H9 (cell line): Measurements from ENCODE around the gene STAT2. TPM values are rescaled to one million over a fixed set of nuclear protein-coding genes. Genes with fewer than 3 reads are reported as not detected.

ENCODE experiments used
- DNase-seq: peaks from one replicate; pipeline ENCODE4 v3.0.0-alpha.2; 2017
- H2AFZ ChIP-seq: one replicate; pipeline ENCODE4 v1.6.1; 2013; ENCODE audit warnings: mild to moderate bottlenecking, low read length, control low read depth, moderate library complexity
- H2AK5ac ChIP-seq: 2 replicates; pipeline ENCODE4 v1.6.1; 2013; ENCODE audit warnings: low read length, control low read depth, mixed read lengths; ENCODE audit not compliant: insufficient read length
- H2BK120ac ChIP-seq: one replicate; pipeline ENCODE4 v1.6.1; 2013; ENCODE audit warnings: low read depth, mild to moderate bottlenecking, low read length, control low read depth, inconsistent platforms; ENCODE audit not compliant: poor library complexity, severe bottlenecking
- H2BK12ac ChIP-seq: 2 replicates; pipeline ENCODE4 v1.6.1; 2013; ENCODE audit warnings: low read length, control low read depth, mixed read lengths, low read depth; ENCODE audit not compliant: insufficient read length
- H2BK15ac ChIP-seq: 2 replicates; pipeline ENCODE4 v1.6.1; 2013; ENCODE audit warnings: low read depth, low read length, control low read depth
- H2BK20ac ChIP-seq: one replicate; pipeline ENCODE4 v1.6.1; 2013; ENCODE audit warnings: low read depth, mild to moderate bottlenecking, low read length, control low read depth, inconsistent platforms; ENCODE audit not compliant: poor library complexity, severe bottlenecking
- H2BK5ac ChIP-seq: 2 replicates; pipeline ENCODE4 v1.6.1; 2013; ENCODE audit warnings: low read length, control low read depth, mixed read lengths; ENCODE audit not compliant: insufficient read length
- H3K14ac ChIP-seq: 2 replicates; pipeline ENCODE4 v1.6.1; 2013; ENCODE audit warnings: low read length, control low read depth; ENCODE audit not compliant: insufficient read depth
- H3K18ac ChIP-seq: 2 replicates; pipeline ENCODE4 v1.6.1; 2013; ENCODE audit warnings: low read depth, mild to moderate bottlenecking, mixed read lengths, low read length, control low read depth; ENCODE audit not compliant: insufficient read length
- H3K23ac ChIP-seq: 2 replicates; pipeline ENCODE4 v1.6.1; 2013; ENCODE audit warnings: low read length, control low read depth, mixed read lengths, low read depth; ENCODE audit not compliant: insufficient read length
- H3K23me2 ChIP-seq: 2 replicates; pipeline ENCODE4 v1.6.1; 2013; ENCODE audit warnings: low read depth, mild to moderate bottlenecking, mixed read lengths, low read length, control low read depth; ENCODE audit not compliant: insufficient read length, poor library complexity, severe bottlenecking
- H3K27ac ChIP-seq: 2 replicates; pipeline ENCODE4 v1.5.1; 2013; ENCODE audit warnings: low read length, control low read depth, mixed read lengths, low read depth; ENCODE audit not compliant: insufficient read length
- H3K27me3 ChIP-seq: 2 replicates; pipeline ENCODE4 v1.6.1; 2013; ENCODE audit warnings: low read length, control low read depth, inconsistent platforms; ENCODE audit not compliant: insufficient read depth
- H3K4ac ChIP-seq: 2 replicates; pipeline ENCODE4 v1.6.1; 2013; ENCODE audit warnings: low read depth, mild to moderate bottlenecking, control low read depth, inconsistent platforms, low read length, moderate library complexity
- H3K4me1 ChIP-seq: 2 replicates; pipeline ENCODE4 v1.6.1; 2013; ENCODE audit warnings: low read length, control low read depth, inconsistent platforms; ENCODE audit not compliant: insufficient read depth
- H3K4me2 ChIP-seq: 2 replicates; pipeline ENCODE4 v1.6.1; 2013; ENCODE audit warnings: low read length, control low read depth, mixed read lengths; ENCODE audit not compliant: insufficient read length, insufficient read depth
- H3K56ac ChIP-seq: 2 replicates; pipeline ENCODE4 v1.6.1; 2013; ENCODE audit warnings: low read depth, mild to moderate bottlenecking, mixed read lengths, low read length, control low read depth; ENCODE audit not compliant: insufficient read length
- H3K79me1 ChIP-seq: 2 replicates; pipeline ENCODE4 v1.6.1; 2013; ENCODE audit warnings: low read depth, mild to moderate bottlenecking, moderate library complexity, low read length, control low read depth, inconsistent platforms; ENCODE audit not compliant: insufficient read depth, poor library complexity, severe bottlenecking
- H3K79me2 ChIP-seq: 2 replicates; pipeline ENCODE4 v1.6.1; 2013; ENCODE audit warnings: low read length, control low read depth, inconsistent platforms; ENCODE audit not compliant: insufficient read depth
- H3K9ac ChIP-seq: 2 replicates; pipeline ENCODE4 v1.6.1; 2013; ENCODE audit warnings: low read length, control low read depth, mixed read lengths; ENCODE audit not compliant: insufficient read length; ENCODE audit errors: extremely low read depth
- H3K9me3 ChIP-seq: one replicate; pipeline ENCODE4 v1.6.1; 2013; ENCODE audit warnings: low read depth, low read length, inconsistent platforms; ENCODE audit not compliant: control insufficient read depth
- H3T11ph ChIP-seq: one replicate; pipeline ENCODE4 v1.6.1; 2013; ENCODE audit warnings: mild to moderate bottlenecking, low read length, control low read depth, inconsistent platforms
- H4K20me1 ChIP-seq: one replicate; pipeline ENCODE4 v1.6.1; 2013; ENCODE audit not compliant: control insufficient read depth, insufficient read length, insufficient read depth
- H4K5ac ChIP-seq: 2 replicates; pipeline ENCODE4 v1.6.1; 2013; ENCODE audit warnings: low read depth, mild to moderate bottlenecking, mixed read lengths, low read length, control low read depth; ENCODE audit not compliant: insufficient read length
- H4K8ac ChIP-seq: replicated peaks from 2 replicates; pipeline ENCODE4 v1.6.1; 2013; ENCODE audit warnings: low read length, control low read depth, mixed read lengths, low read depth; ENCODE audit not compliant: insufficient read length
- H4K91ac ChIP-seq: 2 replicates; pipeline ENCODE4 v1.6.1; 2013; ENCODE audit warnings: low read depth, mild to moderate bottlenecking, moderate library complexity, mixed read lengths, low read length, control low read depth; ENCODE audit not compliant: insufficient read length
- H3K27ac Mint-ChIP-seq, 3 experiments: 2 replicates in 2 of 3; 3 replicates in 1 of 3; pipeline ENCODE4 v1.8.0; 2020 to 2021; ENCODE audit warnings: mixed read lengths in 3 of 3, mild to moderate bottlenecking in 1 of 3, moderate library complexity in 1 of 3
- H3K27me3 Mint-ChIP-seq: 2 replicates; pipeline ENCODE4 v1.8.0; 2021; ENCODE audit warnings: low read depth, mild to moderate bottlenecking, moderate library complexity, mixed read lengths
- H3K36me3 Mint-ChIP-seq, 3 experiments: 2 replicates in 2 of 3; 3 replicates in 1 of 3; pipeline ENCODE4 v1.8.0; 2020 to 2021; ENCODE audit warnings: low read depth in 3 of 3, mixed read lengths in 3 of 3; ENCODE audit not compliant: insufficient read depth in 1 of 3
- H3K4me1 Mint-ChIP-seq, 2 experiments: 2 replicates each; pipeline ENCODE4 v1.8.0; 2020; ENCODE audit warnings: mixed read lengths in 2 of 2
- H3K4me3 Mint-ChIP-seq, 2 experiments: 2 replicates in 1 of 2; 3 replicates in 1 of 2; pipeline ENCODE4 v1.8.0; 2020 to 2021; ENCODE audit warnings: mild to moderate bottlenecking in 2 of 2, mixed read lengths in 2 of 2, moderate library complexity in 1 of 2
- H3K9me3 Mint-ChIP-seq, 2 experiments: 2 replicates in 1 of 2; 3 replicates in 1 of 2; pipeline ENCODE4 v1.8.0; 2020; ENCODE audit warnings: mild to moderate bottlenecking in 2 of 2, mixed read lengths in 2 of 2, moderate library complexity in 1 of 2
- CTCF ChIP-seq: fragments of 200-600 bp; sonication (generic); conservative IDR thresholded peaks from 3 replicates; pipeline ENCODE4 v1.8.0; 2021; ENCODE audit warnings: antibody characterized with exemption, mild to moderate bottlenecking
- WGBS: extraction: QIAGEN DNeasy Blood & Tissue Kit; methylation state at CpG from one replicate; pipeline ENCODE4 v1.1.7; 2013; ENCODE audit warnings: missing lambda C conversion rate, low lambda C conversion rate, mixed read lengths; ENCODE audit not compliant: insufficient read length; ENCODE audit errors: extremely low coverage; 5-methylcytosine and 5-hydroxymethylcytosine counted together
- total RNA-seq: library from RNA; stranded (reverse); gene quantifications from 2 replicates; pipeline ENCODE4 v1.2.1, GENCODE V29; 2021

The STAT2 gene
- total RNA-seq, 1 experiment from 2014 or later: 47.8 TPM

- peaks cover 11% of the 10 kb centered on the region for H3K23me2 ChIP-seq
- no peak overlapping the region for H3K4ac ChIP-seq
- Mint-ChIP-seq H3K36me3 (peaks cover 6 to 39% (median 18%) of the 10 kb centered on the region in 3 experiments), H3K27me3 (no peaks in the 10 kb centered on the region), H3K4me3 (peak overlapping the region; percentile 95 to 96), H3K4me1 (peaks cover 15 to 19% of the 10 kb centered on the region in 2 experiments), H3K9me3 (no peaks in the 10 kb centered on the region), H3K27ac (peak overlapping the region in 1 of 3 experiments; percentile 94; a peak in 4 of 7 replicates)
- H3K18ac ChIP-seq: peak overlapping the region; percentile 21
- peaks cover 15% of the 10 kb centered on the region; the same call in 1 of the 2 replicates for H3K79me2 ChIP-seq
- no peak for DNase-seq
- H4K20me1 ChIP-seq: no peaks in the 10 kb centered on the region
- H3T11ph ChIP-seq: no peak overlapping the region
- peak overlapping the region; percentile 45 for H3K14ac ChIP-seq
- no peaks in the 10 kb centered on the region for H3K27me3 ChIP-seq
- no peak overlapping the region for H3K23ac ChIP-seq
- H4K91ac ChIP-seq: no peak overlapping the region
- no peak overlapping the region for H2AFZ ChIP-seq
- no CpG with 5 or more reads among the region's 10 CpGs for WGBS
- no peak overlapping the region for H4K5ac ChIP-seq
- no peak overlapping the region for H2BK120ac ChIP-seq
- H2BK5ac ChIP-seq: no peak overlapping the region
- H2BK15ac ChIP-seq: no peak overlapping the region; the same call in 1 of the 2 replicates
- no peak overlapping the region for H2BK12ac ChIP-seq
- H3K4me2 ChIP-seq: peak overlapping the region; percentile 96
- H3K27ac ChIP-seq: no peak overlapping the region
- no peak overlapping the region for H2AK5ac ChIP-seq
- no peak overlapping the region for H3K56ac ChIP-seq
- no peak overlapping the region for H2BK20ac ChIP-seq
- no peaks in the 10 kb centered on the region for H3K9me3 ChIP-seq
- no peaks in the 10 kb centered on the region; the same call in 1 of the 2 replicates for H3K4me1 ChIP-seq
- H3K9ac ChIP-seq: peak overlapping the region; percentile 87
- no peak for TF ChIP-seq CTCF
- H3K79me1 ChIP-seq: peaks cover 15% of the 10 kb centered on the region
- H4K8ac ChIP-seq: no peak overlapping the region
Measured at GRCh38 chr12:56299308-56299852, 60.5 kb downstream of the STAT2 start.
